Naive B cell (primary cell): ENCODE measurements around the gene MSMP. TPM values are rescaled to one million over a fixed set of nuclear protein-coding genes. Genes with fewer than 3 reads are reported as not detected.
A peak's percentile ranks its signal among the peaks of the same experiment; 100 is the strongest.

ENCODE experiments used
- ATAC-seq, 2 donors: fragments of 150-1000 bp; cut with Tn5 transposase; 2 replicates each; pipeline ENCODE4 v1.10.0; 2021; ENCODE audit warnings: low read depth in 2 of 2, mild to moderate bottlenecking in 2 of 2, moderate library complexity in 2 of 2
- DNase-seq: peaks from one replicate; pipeline ENCODE4 v3.0.0; 2022
- H3K27ac Mint-ChIP-seq, 6 donors: one replicate each; pipeline ENCODE4 v1.8.0; 2020 to 2022; ENCODE audit warnings: mild to moderate bottlenecking in 6 of 6, mixed read lengths in 6 of 6, moderate library complexity in 5 of 6, inconsistent platforms in 2 of 6
- H3K27me3 Mint-ChIP-seq, 3 donors: one replicate each; pipeline ENCODE4 v1.8.0; 2021 to 2022; ENCODE audit warnings: mixed read lengths in 3 of 3, mild to moderate bottlenecking in 1 of 3
- H3K36me3 Mint-ChIP-seq, 2 donors: one replicate each; pipeline ENCODE4 v1.8.0; 2020 to 2022; ENCODE audit warnings: mixed read lengths in 2 of 2, inconsistent platforms in 1 of 2, mild to moderate bottlenecking in 1 of 2
- H3K4me1 Mint-ChIP-seq, 3 donors: one replicate each; pipeline ENCODE4 v1.8.0; 2020 to 2022; ENCODE audit warnings: mixed read lengths in 3 of 3, inconsistent platforms in 1 of 3, mild to moderate bottlenecking in 1 of 3, moderate library complexity in 1 of 3
- H3K4me3 Mint-ChIP-seq, 8 donors: one replicate each; pipeline ENCODE4 v1.8.0; 2020 to 2022; ENCODE audit warnings: mild to moderate bottlenecking in 8 of 8, mixed read lengths in 8 of 8, moderate library complexity in 8 of 8, inconsistent platforms in 2 of 8
- H3K9me3 Mint-ChIP-seq, 7 donors: one replicate each; pipeline ENCODE4 v1.8.0; 2020 to 2022; ENCODE audit warnings: mixed read lengths in 7 of 7, mild to moderate bottlenecking in 5 of 7, inconsistent platforms in 2 of 7, moderate library complexity in 1 of 7
- polyA plus RNA-seq, 6 donors: library from polyadenylated mRNA; unstranded; fragments of 300-500 nt; fragmentation: Illumina TruSeq; gene quantifications; one replicate each; pipeline ENCODE4 v1.2.3, GENCODE V29; 2021; ENCODE audit warnings: low read depth in 6 of 6

MSMP gene
- polyA plus RNA-seq, 6 donors from 2014 or later = 2.1 to 7.2 (median 3.6) TPM; not detected in 1

DNA sequence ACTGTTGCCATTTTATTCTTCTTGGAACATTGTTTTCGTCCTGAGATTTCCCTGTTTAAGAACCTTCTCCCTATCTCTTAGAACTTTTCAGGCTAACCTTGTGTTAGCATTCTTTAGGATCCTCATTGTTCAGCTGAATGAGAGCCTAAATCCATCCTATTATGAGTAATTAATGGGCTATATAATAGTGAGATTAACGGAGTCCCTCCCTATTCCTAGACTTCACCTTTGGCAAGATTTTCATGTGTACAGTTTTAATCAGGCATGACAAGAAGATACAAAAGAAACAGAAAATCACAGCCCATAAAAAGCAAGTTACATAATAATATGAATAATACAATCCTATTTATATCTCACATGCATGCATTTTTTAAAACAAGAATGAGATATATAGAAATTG, 9.1 kb upstream of the MSMP start:
- H3K36me3 Mint-ChIP-seq = no peaks in the 10 kb centered on the region
- ATAC-seq = no peak
- H3K9me3 Mint-ChIP-seq = no peaks in the 10 kb centered on the region
- no peaks in the 10 kb centered on the region for H3K27me3 Mint-ChIP-seq
- H3K4me1 Mint-ChIP-seq = peaks cover 31 to 51% (median 39%) of the 10 kb centered on the region in 3 donors
- peak overlapping the region in 1 of 8 donors; percentile 35 for H3K4me3 Mint-ChIP-seq
- no peak for DNase-seq
- peak overlapping the region in 2 of 6 donors; percentile 41 to 56 for H3K27ac Mint-ChIP-seq

- DNase-seq (no peak), ATAC-seq (no peak)
- H3K9me3 Mint-ChIP-seq = no peaks in the 10 kb centered on the region
- H3K4me3 Mint-ChIP-seq = peak overlapping the region in 3 of 8 donors; percentile 29 to 36 (median 32)
- no peaks in the 10 kb centered on the region for H3K27me3 Mint-ChIP-seq
- H3K36me3 Mint-ChIP-seq = no peaks in the 10 kb centered on the region
- H3K27ac Mint-ChIP-seq = peak overlapping the region in 4 of 6 donors; percentile 12 to 87 (median 44)
- peaks cover 50 to 61% (median 60%) of the 10 kb centered on the region in 3 donors for H3K4me1 Mint-ChIP-seq
Observed at GRCh38 chr9:35760651-35761050, 6.6 kb upstream of the MSMP start.

DNA sequence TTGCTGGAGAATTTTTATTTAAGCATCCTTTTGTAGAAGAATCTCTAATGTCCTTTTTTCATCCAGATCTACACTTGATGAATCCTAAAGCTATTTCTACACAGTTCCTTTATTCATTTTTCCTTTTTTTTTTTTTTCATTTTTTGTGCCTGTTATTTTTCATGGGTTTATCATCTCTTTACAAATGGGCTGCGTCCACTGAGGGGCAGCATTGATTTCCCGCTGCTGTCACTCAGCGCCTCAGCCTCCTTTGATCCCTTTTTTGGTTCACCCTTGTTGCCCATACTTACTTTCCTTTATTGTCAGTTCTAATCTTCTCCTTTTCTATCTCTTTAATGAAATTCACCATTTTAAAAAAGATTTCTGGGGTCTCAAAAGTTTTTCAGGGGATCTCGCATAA, 5.7 kb upstream of the MSMP start:
- H3K27me3 Mint-ChIP-seq = no peaks in the 10 kb centered on the region
- peak overlapping the region in 5 of 6 donors; percentile 16 to 76 (median 47) for H3K27ac Mint-ChIP-seq
- peak overlapping the region in 6 of 8 donors; percentile 31 to 72 (median 60) for H3K4me3 Mint-ChIP-seq
- no peaks in the 10 kb centered on the region for H3K9me3 Mint-ChIP-seq
- DNase-seq = no peak
- no peak for ATAC-seq
- H3K36me3 Mint-ChIP-seq = no peaks in the 10 kb centered on the region
- peaks cover 50 to 67% (median 62%) of the 10 kb centered on the region in 3 donors for H3K4me1 Mint-ChIP-seq

DNA sequence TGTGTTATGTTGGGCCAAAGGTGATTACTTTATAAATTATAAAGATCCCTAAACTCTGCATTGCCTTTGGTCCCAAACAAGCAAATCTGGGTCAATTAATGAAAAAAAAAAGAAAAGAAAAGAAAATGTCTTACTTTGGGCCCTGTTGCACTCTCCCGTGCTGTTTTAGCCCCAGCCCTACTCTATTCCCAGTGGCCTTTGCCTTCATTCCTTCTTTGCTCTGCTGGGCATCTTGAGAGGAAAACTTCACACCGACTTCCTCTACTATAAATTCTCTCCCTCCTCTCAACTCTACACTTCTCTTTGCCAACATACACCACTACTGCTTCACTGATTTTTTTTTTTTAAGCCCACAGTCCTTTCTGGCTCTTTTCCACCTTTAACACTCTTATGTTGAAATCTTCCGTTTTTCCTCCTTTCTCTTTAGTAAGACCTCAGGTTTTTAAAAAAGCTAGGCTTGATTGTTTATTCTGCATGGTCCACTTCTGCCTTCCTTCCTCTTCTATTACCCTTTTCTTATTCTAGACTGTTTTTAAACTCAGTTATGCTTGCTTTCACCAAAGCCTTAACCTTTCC, 4.5 kb upstream of the MSMP start:
- no peaks in the 10 kb centered on the region for H3K9me3 Mint-ChIP-seq
- DNase-seq (no peak), ATAC-seq (no peak)
- H3K36me3 Mint-ChIP-seq = peaks cover 0 to 5% of the 10 kb centered on the region in 2 donors
- H3K4me1 Mint-ChIP-seq = peaks cover 50 to 71% (median 66%) of the 10 kb centered on the region in 3 donors
- peak overlapping the region; percentile 61 to 99 (median 96) for H3K4me3 Mint-ChIP-seq
- H3K27ac Mint-ChIP-seq = peak overlapping the region; percentile 16 to 98 (median 92)
- no peaks in the 10 kb centered on the region for H3K27me3 Mint-ChIP-seq

DNA sequence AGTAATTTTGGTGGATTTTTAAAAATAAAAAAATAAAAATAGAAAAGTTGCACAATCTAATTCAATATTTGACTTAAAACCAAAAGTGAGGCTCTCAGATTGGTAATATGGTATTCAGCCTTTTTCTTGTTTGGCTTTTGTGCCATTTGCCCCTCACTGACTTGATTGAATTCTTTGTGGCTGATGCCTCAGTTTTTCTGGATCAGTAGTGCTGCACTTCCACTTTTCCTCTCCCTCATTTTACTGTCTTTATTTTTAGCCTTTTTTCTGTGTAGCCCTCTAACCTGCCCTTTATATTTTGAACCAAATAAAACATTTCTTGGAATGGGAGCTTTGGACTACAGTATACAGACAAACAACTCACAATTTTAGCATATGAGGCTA, 3.8 kb upstream of the MSMP start:
- ATAC-seq = no peak
- Mint-ChIP-seq H3K9me3 (no peaks in the 10 kb centered on the region), H3K27me3 (no peaks in the 10 kb centered on the region), H3K27ac (peak overlapping the region; percentile 7 to 98 (median 89)), H3K4me3 (peak overlapping the region; percentile 86 to 99 (median 98)), H3K4me1 (peaks cover 50 to 70% (median 65%) of the 10 kb centered on the region in 3 donors), H3K36me3 (peaks cover 0 to 9% of the 10 kb centered on the region in 2 donors)
- DNase-seq = no peak

DNA sequence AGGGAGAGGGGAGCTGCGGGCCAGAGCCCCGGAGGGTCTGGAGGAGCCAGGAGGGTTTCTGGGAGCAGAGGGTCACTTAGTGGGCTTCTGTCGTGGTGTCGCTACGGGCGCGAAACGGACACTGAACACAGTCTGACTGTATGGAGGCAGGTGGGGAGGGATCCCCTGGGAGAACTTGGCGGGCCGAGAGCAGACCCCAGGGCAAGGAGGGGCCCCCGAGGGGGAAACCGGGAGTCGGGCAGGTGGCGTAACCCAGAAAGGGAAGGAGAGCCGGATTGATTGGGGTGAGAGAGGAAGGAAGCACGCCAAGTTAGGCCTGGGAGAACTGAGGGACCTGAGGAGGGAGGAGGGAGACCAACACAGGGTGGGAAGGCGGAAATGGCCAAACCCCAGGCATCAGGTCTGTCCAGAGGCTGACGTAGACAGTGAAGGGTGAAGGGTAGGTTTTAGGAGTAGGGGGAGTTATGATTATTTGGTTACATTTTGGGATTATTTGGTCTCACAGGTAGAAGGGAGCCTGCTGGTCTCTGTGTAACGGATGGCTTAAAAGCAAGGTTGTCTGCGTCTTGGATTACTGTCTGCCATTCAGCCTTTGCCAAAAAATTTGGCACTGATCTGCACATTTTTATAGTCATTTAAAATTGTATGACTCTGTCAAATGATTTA, 3.3 kb upstream of the MSMP start:
- ATAC-seq = peak; percentile 6 to 26
- Mint-ChIP-seq H3K9me3 (no peaks in the 10 kb centered on the region), H3K4me3 (peak overlapping the region; percentile 86 to 99 (median 98)), H3K27me3 (no peaks in the 10 kb centered on the region), H3K36me3 (peaks cover 4 to 14% of the 10 kb centered on the region in 2 donors), H3K27ac (peak overlapping the region; percentile 93 to 98 (median 97)), H3K4me1 (peaks cover 51 to 70% (median 63%) of the 10 kb centered on the region in 3 donors)
- no peak for DNase-seq

GRCh38 chr9:35756275-35757225, 2.5 kb upstream of the MSMP start:
- ATAC-seq = peak; percentile 79 to 82
- Mint-ChIP-seq H3K4me1 (peaks cover 55 to 66% (median 57%) of the 10 kb centered on the region in 3 donors), H3K9me3 (no peaks in the 10 kb centered on the region), H3K4me3 (peak overlapping the region; percentile 86 to 99 (median 98)), H3K36me3 (peaks cover 7 to 21% of the 10 kb centered on the region in 2 donors), H3K27me3 (no peaks in the 10 kb centered on the region), H3K27ac (peak overlapping the region; percentile 93 to 99 (median 98))
- peak; percentile 68 for DNase-seq

GRCh38 chr9:35755071-35755470, 995 bp upstream of the MSMP start:
- Mint-ChIP-seq H3K4me3 (peak overlapping the region in 7 of 8 donors; percentile 7 to 99 (median 97)), H3K4me1 (peaks cover 49 to 60% (median 54%) of the 10 kb centered on the region in 3 donors), H3K27me3 (no peaks in the 10 kb centered on the region), H3K27ac (peak overlapping the region in 3 of 6 donors; percentile 74 to 98 (median 94)), H3K36me3 (peaks cover 7 to 21% of the 10 kb centered on the region in 2 donors), H3K9me3 (no peaks in the 10 kb centered on the region)
- ATAC-seq = no peak
- no peak for DNase-seq

DNA sequence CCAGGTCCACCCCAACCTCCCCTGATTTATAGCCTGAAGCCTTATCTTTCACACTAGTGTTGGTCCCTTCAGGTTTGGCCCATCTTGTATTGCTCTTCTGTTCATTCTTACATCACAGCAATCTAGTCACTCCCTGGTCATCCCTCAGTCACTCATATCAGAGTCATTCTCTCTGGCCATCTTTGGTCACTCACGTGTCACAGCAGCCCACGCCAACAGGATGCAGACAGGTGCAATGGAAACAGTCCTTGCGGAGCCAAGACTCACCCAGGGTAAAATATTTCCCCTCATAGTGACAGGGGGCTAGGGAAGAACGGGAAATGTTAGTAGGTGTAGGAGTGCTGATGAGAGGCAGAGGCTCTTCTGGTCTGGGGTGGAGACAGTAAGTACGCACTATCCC, 610 bp downstream of the MSMP start:
- H3K4me3 Mint-ChIP-seq = peak overlapping the region in 2 of 8 donors; percentile 4 to 96
- ATAC-seq = no peak
- no peak for DNase-seq
- H3K36me3 Mint-ChIP-seq = peaks cover 7 to 21% of the 10 kb centered on the region in 2 donors
- H3K27ac Mint-ChIP-seq = peak overlapping the region in 2 of 6 donors; percentile 66 to 72
- H3K27me3 Mint-ChIP-seq = no peaks in the 10 kb centered on the region
- no peaks in the 10 kb centered on the region for H3K9me3 Mint-ChIP-seq
- H3K4me1 Mint-ChIP-seq = peaks cover 44 to 52% (median 50%) of the 10 kb centered on the region in 3 donors

GRCh38 chr9:35750256-35750531, 3.9 kb downstream of the MSMP start:
- peaks cover 51 to 54% (median 52%) of the 10 kb centered on the region in 3 donors for H3K4me1 Mint-ChIP-seq
- no peak for DNase-seq
- H3K36me3 Mint-ChIP-seq = peaks cover 7 to 21% of the 10 kb centered on the region in 2 donors
- peak overlapping the region; percentile 91 to 98 (median 97) for H3K4me3 Mint-ChIP-seq
- H3K9me3 Mint-ChIP-seq = no peaks in the 10 kb centered on the region
- ATAC-seq = no peak
- H3K27ac Mint-ChIP-seq = peak overlapping the region in 4 of 6 donors; percentile 94 to 95 (median 94)
- no peaks in the 10 kb centered on the region for H3K27me3 Mint-ChIP-seq

GRCh38 chr9:35749515-35750255, 4.4 kb downstream of the MSMP start:
- ATAC-seq (peak; percentile 43 to 45), DNase-seq (no peak)
- Mint-ChIP-seq H3K27ac (peak overlapping the region; percentile 91 to 96 (median 94)), H3K36me3 (peaks cover 7 to 21% of the 10 kb centered on the region in 2 donors), H3K27me3 (no peaks in the 10 kb centered on the region), H3K4me3 (peak overlapping the region; percentile 91 to 98 (median 97)), H3K4me1 (peaks cover 51 to 54% (median 54%) of the 10 kb centered on the region in 3 donors), H3K9me3 (no peaks in the 10 kb centered on the region)

DNA sequence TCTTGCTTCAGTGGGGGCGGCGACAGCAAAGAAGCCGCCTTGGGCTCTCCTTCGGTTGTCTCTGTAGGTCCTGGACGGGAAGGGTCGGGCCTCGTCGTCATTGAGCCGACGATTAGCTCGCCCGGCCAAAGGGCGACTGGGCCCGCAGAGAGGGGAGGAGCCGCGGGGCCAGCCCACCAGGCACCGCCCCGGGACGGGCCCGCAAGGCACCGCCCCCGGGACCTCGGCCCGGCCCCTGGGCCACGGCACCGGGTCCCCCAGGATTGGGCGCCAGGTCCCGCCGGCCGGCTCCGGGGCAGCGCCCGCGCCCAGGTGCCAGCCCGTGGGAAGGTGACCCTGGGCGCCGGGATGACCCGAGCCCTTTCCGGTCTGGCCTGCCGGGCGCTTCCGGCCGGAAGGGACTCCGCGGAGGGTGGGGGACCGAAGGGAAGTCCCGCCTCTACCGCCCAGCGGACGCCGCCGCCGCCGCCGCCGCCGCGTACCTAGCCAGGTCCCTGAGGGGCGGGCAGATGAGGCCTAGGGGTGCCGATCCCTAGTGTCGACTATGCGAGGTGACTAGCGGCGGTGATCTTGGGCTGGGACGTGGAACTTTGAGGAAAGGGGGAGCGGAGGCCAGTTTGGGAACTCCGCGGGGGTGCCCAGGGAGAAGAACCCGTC, 5.1 kb downstream of the MSMP start, which contains the start of the genes GBA2 and RGP1:
Gene GBA2, minus strand, starts transcription at position 371 of the 657 bp plus-strand sequence. CDS start 524 bp downstream, outside the sequence.
Gene RGP1, plus strand, starts transcription at position 430 of the 657 bp plus-strand sequence. CDS start 469 bp downstream, outside the sequence.
- Mint-ChIP-seq H3K4me3 (peak within 1 kb of the TSS; percentile 91 to 98 (median 97)), H3K27me3 (no peaks in the 10 kb centered on the region), H3K4me1 (peaks cover 54 to 55% (median 54%) of the 10 kb centered on the region in 3 donors), H3K36me3 (peaks cover 7 to 20% of the 10 kb centered on the region in 2 donors), H3K27ac (peak within 1 kb of the TSS; percentile 91 to 96 (median 94)), H3K9me3 (no peaks in the 10 kb centered on the region)
- DNase-seq (peak; percentile 76), ATAC-seq (peak; percentile 82 to 84)
